SK-N-SH treated with all-trans-retinoic acid at 6 μM for 48 hours (cell line): ENCODE data around the gene FER.

ENCODE experiments used
- ATAC-seq: fragments of 200-7000 bp; cut with Tn5 transposase; 3 replicates; pipeline ENCODE4 v1.9.1; 2020; ENCODE audit warnings: mild to moderate bottlenecking, moderate library complexity
- ARNTL ChIP-seq: fragments of 450-650 bp; formaldehyde crosslinking; IDR thresholded peaks from 2 replicates; pipeline ENCODE4 v1.5.0; 2020; ENCODE audit warnings: low read depth, mild to moderate bottlenecking, moderate library complexity, borderline replicate concordance
- BACH2 ChIP-seq: fragments of 250-450 bp; sonication (Bioruptor Pico); IDR thresholded peaks from 2 replicates; pipeline ENCODE4 v1.9.0; 2021; ENCODE audit warnings: mild to moderate bottlenecking, borderline replicate concordance
- CREB5 ChIP-seq: fragments of 250-450 bp; sonication (Bioruptor Pico); IDR thresholded peaks from 2 replicates; pipeline ENCODE4 v1.5.1; 2020; ENCODE audit warnings: low read depth, mild to moderate bottlenecking, moderate library complexity
- CSDC2 ChIP-seq: fragments of 250-450 bp; sonication (Bioruptor Pico); IDR thresholded peaks from 2 replicates; pipeline ENCODE4 v1.5.0; 2020; ENCODE audit warnings: mild to moderate bottlenecking, moderate library complexity
- CSRNP3 ChIP-seq: fragments of 250-450 bp; sonication (Bioruptor Pico); IDR thresholded peaks from 2 replicates; pipeline ENCODE4 v1.5.1; 2021; ENCODE audit warnings: mild to moderate bottlenecking, moderate library complexity
- ESRRG ChIP-seq: fragments of 250-450 bp; sonication (Bioruptor Pico); IDR thresholded peaks from 2 replicates; pipeline ENCODE4 v1.6.1; 2021; ENCODE audit warnings: mild to moderate bottlenecking
- GLIS3 ChIP-seq: fragments of 250-450 bp; sonication (Bioruptor Pico); IDR thresholded peaks from 2 replicates; pipeline ENCODE4 v1.5.0; 2020; ENCODE audit warnings: mild to moderate bottlenecking, moderate library complexity
- ISL1 ChIP-seq: fragments of 250-450 bp; sonication (Bioruptor Pico); IDR thresholded peaks from 2 replicates; pipeline ENCODE4 v2.1.2; 2022; ENCODE audit warnings: mild to moderate bottlenecking, moderate library complexity
- OSR1 ChIP-seq: fragments of 250-450 bp; sonication (Bioruptor Pico); IDR thresholded peaks from 2 replicates; pipeline ENCODE4 v1.8.0; 2022; ENCODE audit warnings: moderate library complexity, mild to moderate bottlenecking, inconsistent platforms
- PATZ1 ChIP-seq: fragments of 250-450 bp; sonication (Bioruptor Pico); IDR thresholded peaks from 2 replicates; pipeline ENCODE4 v1.8.0; 2020; ENCODE audit warnings: mild to moderate bottlenecking, moderate library complexity, borderline replicate concordance
- PPARA ChIP-seq: fragments of 250-450 bp; sonication (Bioruptor Pico); IDR thresholded peaks from 2 replicates; pipeline ENCODE4 v1.5.0; 2020; ENCODE audit warnings: mild to moderate bottlenecking, borderline replicate concordance
- RARB ChIP-seq: fragments of 250-450 bp; sonication (Bioruptor Pico); IDR thresholded peaks from 2 replicates; pipeline ENCODE4 v1.8.0; 2021; ENCODE audit warnings: mild to moderate bottlenecking, moderate library complexity
- SNAI2 ChIP-seq: fragments of 250-450 bp; sonication (Bioruptor Pico); IDR thresholded peaks from 2 replicates; pipeline ENCODE4 v1.5.0; 2020; ENCODE audit warnings: mild to moderate bottlenecking, moderate library complexity
- TOX ChIP-seq: fragments of 250-450 bp; sonication (Bioruptor Pico); IDR thresholded peaks from 2 replicates; pipeline ENCODE4 v1.8.0; 2021; ENCODE audit warnings: mild to moderate bottlenecking, moderate library complexity, borderline replicate concordance
- ZC3H10 ChIP-seq: fragments of 250-450 bp; sonication (Bioruptor Pico); IDR thresholded peaks from 2 replicates; pipeline ENCODE4 v1.5.1; 2021; ENCODE audit warnings: mild to moderate bottlenecking, moderate library complexity
- ZFP3 ChIP-seq: fragments of 250-450 bp; sonication (Bioruptor Pico); IDR thresholded peaks from 2 replicates; pipeline ENCODE4 v1.5.0; 2020; ENCODE audit warnings: mild to moderate bottlenecking, moderate library complexity
- ZFP30 ChIP-seq: fragments of 450-650 bp; formaldehyde crosslinking; IDR thresholded peaks from 2 replicates; pipeline ENCODE4 v1.5.0; 2022; ENCODE audit warnings: mild to moderate bottlenecking, moderate library complexity
- ZNF565 ChIP-seq: fragments of 450-650 bp; formaldehyde crosslinking; conservative IDR thresholded peaks from 2 replicates; pipeline ENCODE4 v1.5.0; 2020; ENCODE audit warnings: low read depth, mild to moderate bottlenecking, moderate library complexity
- ZNF70 ChIP-seq: fragments of 450-650 bp; formaldehyde crosslinking; IDR thresholded peaks from 2 replicates; pipeline ENCODE4 v1.5.0; 2020; ENCODE audit warnings: mild to moderate bottlenecking, moderate library complexity
- ZNF8 ChIP-seq: fragments of 450-650 bp; formaldehyde crosslinking; IDR thresholded peaks from 2 replicates; pipeline ENCODE4 v1.5.0; 2020; ENCODE audit warnings: mild to moderate bottlenecking, moderate library complexity
- TF ChIP-seq, protein P1 (sequence below): fragments of 250-450 bp; sonication (Bioruptor Pico); IDR thresholded peaks from 2 replicates; pipeline ENCODE4 v1.8.0; 2021; ENCODE audit warnings: low read depth, mild to moderate bottlenecking, moderate library complexity, borderline replicate concordance
- TF ChIP-seq, protein P2 (sequence below): fragments of 250-450 bp; sonication (Bioruptor Pico); IDR thresholded peaks from 2 replicates; pipeline ENCODE4 v1.5.0; 2020; ENCODE audit warnings: mild to moderate bottlenecking, moderate library complexity

Gene FER

GRCh38 chr5:108786806-108787483 lies 39.2 kb downstream of the FER start:
- ATAC-seq, result no peak
- TF ChIP-seq TOX (CRISPR knock-in tag) (no peak), ZNF8 (CRISPR knock-in tag) (no peak), RARB (no peak), ZFP3 (CRISPR knock-in tag) (no peak), CSDC2 (CRISPR knock-in tag) (no peak), ZNF565 (CRISPR knock-in tag) (no peak), ZNF70 (no peak), PATZ1 (CRISPR knock-in tag) (no peak), PPARA (CRISPR knock-in tag) (no peak), ESRRG (CRISPR knock-in tag) (no peak), GLIS3 (no peak), BACH2 (CRISPR knock-in tag) (no peak), ZC3H10 (CRISPR knock-in tag) (no peak), ARNTL (no peak)
- TF ChIP-seq, protein P1, sequence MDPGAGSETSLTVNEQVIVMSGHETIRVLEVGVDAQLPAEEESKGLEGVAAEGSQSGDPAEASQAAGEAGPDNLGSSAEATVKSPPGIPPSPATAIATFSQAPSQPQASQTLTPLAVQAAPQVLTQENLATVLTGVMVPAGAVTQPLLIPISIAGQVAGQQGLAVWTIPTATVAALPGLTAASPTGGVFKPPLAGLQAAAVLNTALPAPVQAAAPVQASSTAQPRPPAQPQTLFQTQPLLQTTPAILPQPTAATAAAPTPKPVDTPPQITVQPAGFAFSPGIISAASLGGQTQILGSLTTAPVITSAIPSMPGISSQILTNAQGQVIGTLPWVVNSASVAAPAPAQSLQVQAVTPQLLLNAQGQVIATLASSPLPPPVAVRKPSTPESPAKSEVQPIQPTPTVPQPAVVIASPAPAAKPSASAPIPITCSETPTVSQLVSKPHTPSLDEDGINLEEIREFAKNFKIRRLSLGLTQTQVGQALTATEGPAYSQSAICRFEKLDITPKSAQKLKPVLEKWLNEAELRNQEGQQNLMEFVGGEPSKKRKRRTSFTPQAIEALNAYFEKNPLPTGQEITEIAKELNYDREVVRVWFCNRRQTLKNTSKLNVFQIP, result no peak

GRCh38 chr5:108788142-108788541 lies 40.4 kb downstream of the FER start:
- TF ChIP-seq ISL1 (CRISPR knock-in tag), result no peak
- TF ChIP-seq PPARA (CRISPR knock-in tag), result no peak
- TF ChIP-seq, protein P2, sequence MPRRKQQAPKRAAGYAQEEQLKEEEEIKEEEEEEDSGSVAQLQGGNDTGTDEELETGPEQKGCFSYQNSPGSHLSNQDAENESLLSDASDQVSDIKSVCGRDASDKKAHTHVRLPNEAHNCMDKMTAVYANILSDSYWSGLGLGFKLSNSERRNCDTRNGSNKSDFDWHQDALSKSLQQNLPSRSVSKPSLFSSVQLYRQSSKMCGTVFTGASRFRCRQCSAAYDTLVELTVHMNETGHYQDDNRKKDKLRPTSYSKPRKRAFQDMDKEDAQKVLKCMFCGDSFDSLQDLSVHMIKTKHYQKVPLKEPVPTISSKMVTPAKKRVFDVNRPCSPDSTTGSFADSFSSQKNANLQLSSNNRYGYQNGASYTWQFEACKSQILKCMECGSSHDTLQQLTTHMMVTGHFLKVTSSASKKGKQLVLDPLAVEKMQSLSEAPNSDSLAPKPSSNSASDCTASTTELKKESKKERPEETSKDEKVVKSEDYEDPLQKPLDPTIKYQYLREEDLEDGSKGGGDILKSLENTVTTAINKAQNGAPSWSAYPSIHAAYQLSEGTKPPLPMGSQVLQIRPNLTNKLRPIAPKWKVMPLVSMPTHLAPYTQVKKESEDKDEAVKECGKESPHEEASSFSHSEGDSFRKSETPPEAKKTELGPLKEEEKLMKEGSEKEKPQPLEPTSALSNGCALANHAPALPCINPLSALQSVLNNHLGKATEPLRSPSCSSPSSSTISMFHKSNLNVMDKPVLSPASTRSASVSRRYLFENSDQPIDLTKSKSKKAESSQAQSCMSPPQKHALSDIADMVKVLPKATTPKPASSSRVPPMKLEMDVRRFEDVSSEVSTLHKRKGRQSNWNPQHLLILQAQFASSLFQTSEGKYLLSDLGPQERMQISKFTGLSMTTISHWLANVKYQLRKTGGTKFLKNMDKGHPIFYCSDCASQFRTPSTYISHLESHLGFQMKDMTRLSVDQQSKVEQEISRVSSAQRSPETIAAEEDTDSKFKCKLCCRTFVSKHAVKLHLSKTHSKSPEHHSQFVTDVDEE, result no peak
- TF ChIP-seq CSDC2 (CRISPR knock-in tag), result no peak
- TF ChIP-seq TOX (CRISPR knock-in tag), result no peak
- TF ChIP-seq GLIS3, result no peak
- TF ChIP-seq ZNF565 (CRISPR knock-in tag), result no peak
- TF ChIP-seq BACH2 (CRISPR knock-in tag), result no peak
- TF ChIP-seq RARB, result no peak
- no peak for TF ChIP-seq SNAI2
- TF ChIP-seq OSR1 (CRISPR knock-in tag), result no peak
- no peak for TF ChIP-seq ESRRG (CRISPR knock-in tag)
- TF ChIP-seq ZFP30 (CRISPR knock-in tag), result no peak
- TF ChIP-seq ZNF8 (CRISPR knock-in tag), result no peak
- TF ChIP-seq ZC3H10 (CRISPR knock-in tag), result no peak
- no peak for TF ChIP-seq PATZ1 (CRISPR knock-in tag)
- TF ChIP-seq, protein P1, result no peak
- no peak for TF ChIP-seq CREB5 (CRISPR knock-in tag)
- TF ChIP-seq ZFP3 (CRISPR knock-in tag), result no peak
- no peak for TF ChIP-seq CSRNP3 (CRISPR knock-in tag)
- no peak; the same call in 2 of the 3 replicates for ATAC-seq
